Measurements from ENCODE around the gene YES1. TPM values are rescaled to one million over a fixed set of nuclear protein-coding genes. Genes with fewer than 3 reads are reported as not detected.

Gene YES1
- total RNA-seq, 1 experiment from 2014 or later, result 84.5 TPM

- no TSS peak for BruUV-seq (replicated peaks)
- intact Hi-C loops (cut with micrococcal nuclease), result no loop called here
- no peaks in the 10 kb centered on the region for H3K27me3 ChIP-seq (ENCODE audit: insufficient read depth, low read length)
- no peaks in the 10 kb centered on the region for H3K79me2 ChIP-seq (ENCODE audit: insufficient read depth, low read length)
- no peaks in the 10 kb centered on the region for H4K20me1 ChIP-seq (ENCODE audit: insufficient read depth)
- no peaks in the 10 kb centered on the region for H3K9me3 ChIP-seq (ENCODE audit: control insufficient read depth in 1 of 2, insufficient read depth in 1 of 2, low read depth in 1 of 2, low read length in 2 of 2)
- no peak overlapping the region for H3K27ac ChIP-seq (ENCODE audit: low read depth, low read length)
- DNase-seq (ENCODE audit: low read depth, low spot score) (no peak), ATAC-seq (peak; percentile 49; the same call in 1 of the 2 replicates)
- TF ChIP-seq JUND (IDR thresholded peaks at IDR 0.05), result no peak
- TF ChIP-seq EZH2 (IDR thresholded peaks at IDR 0.05), result no peak
- no peak overlapping the region for H3K4me2 ChIP-seq (ENCODE audit: low read length)
- peaks cover 7 to 27% of the 10 kb centered on the region in 2 experiments for H3K36me3 ChIP-seq (ENCODE audit: control insufficient read depth in 1 of 2, insufficient read depth in 2 of 2, low read length in 2 of 2)
- no peak overlapping the region for H3K9ac ChIP-seq (ENCODE audit: low read length)
- H3K4me3 ChIP-seq (replicated peaks in 1 of 2; ENCODE audit: low read depth in 1 of 2, low read length in 2 of 2), result no peak overlapping the region
- ChIA-PET POLR2A (no interaction called here), CTCF (no interaction called here), RAD21 (ENCODE audit: low non-redundant PET in 1 of 2, low total read pairs in 2 of 2, uncharacterized antibody in 2 of 2, unreplicated experiment in 2 of 2) (no interaction called here)
- no peak overlapping the region for H2AFZ ChIP-seq (ENCODE audit: low read depth, low read length, poor library complexity, severe bottlenecking)
- H3K9me2 ChIP-seq (ENCODE audit: insufficient read depth), result no peaks in the 10 kb centered on the region
- no peaks in the 10 kb centered on the region for H3K4me1 ChIP-seq (ENCODE audit: control insufficient read depth in 1 of 2, insufficient read depth in 2 of 2, low read length in 2 of 2)
These were observed 125.5 kb downstream of the YES1 start for GRCh38 chr18:686339-687111.

GRCh38 chr18:685438-685837, 126.6 kb downstream of the YES1 start:
- Histone ChIP-seq H3K36me3 (ENCODE audit: control insufficient read depth in 1 of 2, insufficient read depth in 2 of 2, low read length in 2 of 2) (peaks cover 7 to 23% of the 10 kb centered on the region in 2 experiments), H3K4me1 (ENCODE audit: control insufficient read depth in 1 of 2, insufficient read depth in 2 of 2, low read length in 2 of 2) (no peaks in the 10 kb centered on the region), H3K9ac (ENCODE audit: low read length) (no peak overlapping the region), H4K20me1 (ENCODE audit: insufficient read depth) (no peaks in the 10 kb centered on the region), H2AFZ (ENCODE audit: low read depth, low read length, poor library complexity, severe bottlenecking) (no peak overlapping the region), H3K4me2 (ENCODE audit: low read length) (no peak overlapping the region), H3K79me2 (ENCODE audit: insufficient read depth, low read length) (no peaks in the 10 kb centered on the region), H3K27me3 (ENCODE audit: insufficient read depth, low read length) (no peaks in the 10 kb centered on the region), H3K9me2 (ENCODE audit: insufficient read depth) (no peaks in the 10 kb centered on the region), H3K4me3 (replicated peaks in 1 of 2; ENCODE audit: low read depth in 1 of 2, low read length in 2 of 2) (no peak overlapping the region), H3K27ac (ENCODE audit: low read depth, low read length) (no peak overlapping the region), H3K9me3 (ENCODE audit: control insufficient read depth in 1 of 2, insufficient read depth in 1 of 2, low read depth in 1 of 2, low read length in 2 of 2) (no peaks in the 10 kb centered on the region)
- DNase-seq (ENCODE audit: low read depth, low spot score) (peak; percentile 13), ATAC-seq (no peak)
- RAD21 ChIA-PET (ENCODE audit: low non-redundant PET in 1 of 2, low total read pairs in 2 of 2, uncharacterized antibody in 2 of 2, unreplicated experiment in 2 of 2), result no interaction called here
- POLR2A ChIA-PET, result no interaction called here
- intact Hi-C loops (cut with micrococcal nuclease), result no loop called here
- CTCF ChIA-PET, result no interaction called here
- no TSS peak for BruUV-seq (replicated peaks)
- TF ChIP-seq SP1 (IDR thresholded peaks at IDR 0.05; ENCODE audit: low read depth) (no peak), ZFX (IDR thresholded peaks at IDR 0.05) (no peak), FOSL1 (IDR thresholded peaks at IDR 0.05; ENCODE audit: low read depth) (no peak), YY1 (IDR thresholded peaks at IDR 0.05; ENCODE audit: extremely low read depth, insufficient replicate concordance, low read depth, low read length) (no peak), CBX3 (IDR thresholded peaks at IDR 0.05; ENCODE audit: low read depth) (no peak), SIN3A (IDR thresholded peaks at IDR 0.05; ENCODE audit: low read depth) (no peak), JUND (IDR thresholded peaks at IDR 0.05) (no peak), ZBTB33 (IDR thresholded peaks at IDR 0.05; ENCODE audit: extremely low read depth, insufficient replicate concordance, low read length) (no peak), ELF1 (IDR thresholded peaks at IDR 0.05; ENCODE audit: borderline replicate concordance, low read depth) (no peak), CTCF (IDR thresholded peaks at IDR 0.05 in 2 of 3, conservative IDR thresholded peaks at IDR 0.05 in 1 of 3; ENCODE audit: borderline replicate concordance in 1 of 3, insufficient read depth in 1 of 3, low read depth in 2 of 3, low read length in 2 of 3) (no peak), ATF3 (IDR thresholded peaks at IDR 0.05) (no peak)
